Smooth muscle cell (in vitro differentiated cells): Measurements from ENCODE around the gene GLRA3. TPM values are rescaled to one million over a fixed set of nuclear protein-coding genes. Genes with fewer than 3 reads are reported as not detected.

Source experiments
- DNase-seq: peaks from one replicate; lab custom pipeline; 2025; ENCODE audit not compliant: unreplicated experiment; lab: John Stamatoyannopoulos, UW
- H2AFZ ChIP-seq: fragments of 200-600 bp; sonication (generic); 2 replicates; pipeline ENCODE4 v1.6.0; 2016; ENCODE audit warnings: antibody characterized with exemption, low read depth, mild to moderate bottlenecking
- H3F3A ChIP-seq: fragments of 200-600 bp; sonication (generic); 2 replicates; pipeline ENCODE4 v1.6.0; 2017; ENCODE audit warnings: antibody characterized with exemption, low read depth
- H3K27ac ChIP-seq: fragments of 200-600 bp; sonication (generic); 2 replicates; pipeline ENCODE4 v1.5.1; 2016; ENCODE audit warnings: low read depth, mild to moderate bottlenecking
- H3K27me3 ChIP-seq: fragments of 200-600 bp; sonication (generic); 2 replicates; pipeline ENCODE4 v1.6.1; 2016; ENCODE audit warnings: low read depth, mild to moderate bottlenecking
- H3K36me3 ChIP-seq: fragments of 200-600 bp; sonication (generic); 2 replicates; pipeline ENCODE4 v1.5.1; 2016; ENCODE audit warnings: low read depth
- H3K4me1 ChIP-seq: fragments of 200-600 bp; sonication (generic); 2 replicates; pipeline ENCODE4 v1.5.1; 2016; ENCODE audit warnings: low read depth
- H3K4me2 ChIP-seq: fragments of 200-600 bp; sonication (generic); 2 replicates; pipeline ENCODE4 v1.6.0; 2016; ENCODE audit warnings: mild to moderate bottlenecking
- H3K4me3 ChIP-seq: fragments of 200-600 bp; sonication (generic); 2 replicates; pipeline ENCODE4 v1.5.1; 2016; ENCODE audit warnings: mild to moderate bottlenecking
- H3K79me2 ChIP-seq: fragments of 200-600 bp; sonication (generic); 2 replicates; pipeline ENCODE4 v1.6.0; 2016; ENCODE audit warnings: low read depth, mild to moderate bottlenecking
- H3K9ac ChIP-seq: fragments of 200-600 bp; sonication (generic); 2 replicates; pipeline ENCODE4 v1.6.0; 2016; ENCODE audit warnings: low read depth
- H3K9me3 ChIP-seq: fragments of 200-600 bp; sonication (generic); replicated peaks from 2 replicates; pipeline ENCODE4 v1.5.1; 2016; ENCODE audit warnings: low read depth
- H4K20me1 ChIP-seq: fragments of 200-600 bp; sonication (generic); 2 replicates; pipeline ENCODE4 v1.6.0; 2016; ENCODE audit warnings: low read depth
- WGBS: methylation state at CpG from one replicate; pipeline ENCODE4 v1.1.7; 2016; ENCODE audit warnings: low lambda C conversion rate; 5-methylcytosine and 5-hydroxymethylcytosine counted together
- polyA plus RNA-seq: library from polyadenylated mRNA; unstranded; fragments of >200 nt; fragmentation: Nextera tagmentation; extraction: Ambion mirVana; gene quantifications from 2 replicates; pipeline ENCODE4 v1.2.1, GENCODE V29; 2016
- total RNA-seq: library from RNA; depleted of rRNA; stranded (reverse); fragments of >200 nt; gene quantifications from 2 replicates; pipeline ENCODE4 v1.2.3, GENCODE V29; 2014
- TF ChIP-seq, protein P1 (sequence below): fragments of 200-600 bp; sonication (generic); IDR thresholded peaks from 2 replicates; pipeline ENCODE4 v1.5.1; 2017; ENCODE audit warnings: borderline replicate concordance, mild to moderate bottlenecking, antibody characterized with exemption; ENCODE audit not compliant: insufficient read depth, poor library complexity, severe bottlenecking

Gene GLRA3
- total and polyA plus RNA-seq, 2 experiments from 2014 or later, result not detected

DNA sequence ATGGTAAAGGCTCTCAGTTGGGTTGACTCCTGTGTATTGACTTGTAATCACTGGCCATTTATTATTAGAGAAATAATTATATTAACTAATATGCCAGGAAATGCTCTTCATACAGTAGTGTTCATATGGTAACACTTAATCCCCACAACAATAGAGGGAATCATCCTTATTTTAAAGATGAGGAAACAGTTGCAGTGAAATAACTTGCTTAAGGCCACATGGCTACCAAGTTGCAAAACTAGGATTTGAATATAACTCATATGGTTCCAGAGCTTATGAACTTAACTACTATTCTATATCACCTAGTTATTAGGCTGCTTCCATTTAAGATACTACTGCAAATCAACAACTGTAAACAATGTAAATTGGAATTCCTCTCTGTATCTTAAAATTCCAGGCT lies 163.2 kb downstream of the GLRA3 start:
- Histone ChIP-seq H2AFZ (no peak overlapping the region), H3K9ac (no peak overlapping the region), H3K27ac (no peak overlapping the region), H3K27me3 (no peaks in the 10 kb centered on the region), H3K4me1 (no peaks in the 10 kb centered on the region), H3K4me3 (no peak overlapping the region), H3K36me3 (no peaks in the 10 kb centered on the region), H3K79me2 (no peaks in the 10 kb centered on the region), H3F3A (no peaks in the 10 kb centered on the region), H3K4me2 (no peak overlapping the region), H4K20me1 (no peaks in the 10 kb centered on the region), H3K9me3 (no peaks in the 10 kb centered on the region)
- TF ChIP-seq, protein P1, sequence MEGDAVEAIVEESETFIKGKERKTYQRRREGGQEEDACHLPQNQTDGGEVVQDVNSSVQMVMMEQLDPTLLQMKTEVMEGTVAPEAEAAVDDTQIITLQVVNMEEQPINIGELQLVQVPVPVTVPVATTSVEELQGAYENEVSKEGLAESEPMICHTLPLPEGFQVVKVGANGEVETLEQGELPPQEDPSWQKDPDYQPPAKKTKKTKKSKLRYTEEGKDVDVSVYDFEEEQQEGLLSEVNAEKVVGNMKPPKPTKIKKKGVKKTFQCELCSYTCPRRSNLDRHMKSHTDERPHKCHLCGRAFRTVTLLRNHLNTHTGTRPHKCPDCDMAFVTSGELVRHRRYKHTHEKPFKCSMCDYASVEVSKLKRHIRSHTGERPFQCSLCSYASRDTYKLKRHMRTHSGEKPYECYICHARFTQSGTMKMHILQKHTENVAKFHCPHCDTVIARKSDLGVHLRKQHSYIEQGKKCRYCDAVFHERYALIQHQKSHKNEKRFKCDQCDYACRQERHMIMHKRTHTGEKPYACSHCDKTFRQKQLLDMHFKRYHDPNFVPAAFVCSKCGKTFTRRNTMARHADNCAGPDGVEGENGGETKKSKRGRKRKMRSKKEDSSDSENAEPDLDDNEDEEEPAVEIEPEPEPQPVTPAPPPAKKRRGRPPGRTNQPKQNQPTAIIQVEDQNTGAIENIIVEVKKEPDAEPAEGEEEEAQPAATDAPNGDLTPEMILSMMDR, result no peak
- no peak for DNase-seq

DNA sequence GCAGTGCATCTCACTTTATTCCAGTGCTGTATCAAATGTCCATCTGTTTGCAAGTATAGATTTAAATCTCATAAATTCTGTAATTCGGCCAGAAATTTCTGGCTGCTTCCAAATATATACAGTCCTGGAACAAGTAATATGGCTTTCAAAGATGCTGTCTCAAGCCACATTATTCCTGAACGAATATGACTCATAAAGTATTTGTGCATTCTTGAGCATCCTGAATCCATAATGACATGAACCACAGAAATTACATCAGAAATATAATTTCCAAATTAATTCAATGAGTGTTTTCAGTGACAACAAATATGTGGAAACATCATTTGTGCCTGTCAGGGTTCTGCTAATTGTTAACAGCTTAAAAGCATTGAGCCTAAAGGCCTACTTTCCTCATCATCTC lies 165.8 kb downstream of the GLRA3 start:
- TF ChIP-seq, protein P1, result no peak
- Histone ChIP-seq H3F3A (no peaks in the 10 kb centered on the region), H3K4me2 (no peak overlapping the region), H3K36me3 (no peaks in the 10 kb centered on the region), H3K27ac (no peak overlapping the region), H3K27me3 (no peaks in the 10 kb centered on the region), H3K9ac (no peak overlapping the region), H3K4me3 (no peak overlapping the region), H2AFZ (no peak overlapping the region), H4K20me1 (no peaks in the 10 kb centered on the region), H3K79me2 (no peaks in the 10 kb centered on the region), H3K9me3 (no peaks in the 10 kb centered on the region), H3K4me1 (no peaks in the 10 kb centered on the region)
- DNase-seq, result no peak
- WGBS, result 84% methylated on average over 2 of the region's 2 CpGs

DNA sequence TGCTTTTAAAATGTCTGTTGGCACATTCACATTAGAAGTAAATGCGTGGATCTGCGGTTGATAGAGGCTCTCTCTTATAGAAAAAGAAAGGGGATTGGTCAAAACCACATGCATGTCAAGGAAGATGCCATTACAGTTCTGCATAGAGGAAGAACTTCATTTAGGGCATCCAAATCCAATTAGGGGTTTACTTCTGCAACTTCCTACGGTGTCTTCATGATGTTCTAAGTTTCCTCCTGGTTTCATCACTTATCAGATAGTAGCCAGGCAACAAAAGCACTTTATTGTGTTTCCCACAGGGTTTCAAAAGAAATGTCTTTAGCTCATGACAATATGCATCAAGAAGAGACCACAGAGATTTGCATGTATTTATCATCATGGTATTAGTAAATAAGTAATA lies 170.8 kb downstream of the GLRA3 start:
- WGBS, result 92% methylated on average over 3 of the region's 3 CpGs

DNA sequence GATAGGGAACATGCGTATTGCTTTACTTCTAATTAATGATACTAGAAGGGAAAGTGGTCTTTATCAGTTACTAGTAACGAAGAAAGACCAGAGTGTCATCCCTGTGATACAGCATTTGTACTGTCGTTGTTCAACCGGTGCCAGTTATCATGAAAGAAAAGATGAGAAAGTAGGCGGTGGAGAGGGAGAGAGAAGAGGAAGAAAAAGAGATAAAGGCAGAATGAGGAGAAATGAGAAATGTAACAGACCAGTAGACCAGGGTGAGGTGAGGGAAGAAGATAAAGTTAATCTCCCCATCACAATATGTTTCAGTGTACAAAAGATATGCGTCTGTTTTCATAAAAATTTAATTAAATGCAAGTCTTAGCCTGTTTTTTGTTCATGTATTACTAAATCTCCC lies 171.6 kb downstream of the GLRA3 start:
- Histone ChIP-seq H3K36me3 (no peaks in the 10 kb centered on the region), H3K4me2 (no peak overlapping the region), H3K79me2 (no peaks in the 10 kb centered on the region), H3K4me1 (no peaks in the 10 kb centered on the region), H3K27me3 (no peaks in the 10 kb centered on the region), H4K20me1 (no peaks in the 10 kb centered on the region), H3K9ac (no peak overlapping the region), H3K27ac (no peak overlapping the region), H2AFZ (peak overlapping the region; percentile 5), H3F3A (no peaks in the 10 kb centered on the region), H3K4me3 (no peak overlapping the region), H3K9me3 (no peaks in the 10 kb centered on the region)
- 82% methylated on average over 6 of the region's 6 CpGs for whole genome bisulfite sequencing
- TF ChIP-seq, protein P1, result no peak
- DNase-seq, result no peak

More for the DNA sequence above, 170.8 kb downstream of the GLRA3 start:
- Histone ChIP-seq H3K9me3 (no peaks in the 10 kb centered on the region), H3K79me2 (no peaks in the 10 kb centered on the region), H3K4me1 (no peaks in the 10 kb centered on the region), H3K27me3 (no peaks in the 10 kb centered on the region), H3K4me3 (no peak overlapping the region), H3K4me2 (no peak overlapping the region), H3K36me3 (no peaks in the 10 kb centered on the region), H2AFZ (no peak overlapping the region), H4K20me1 (no peaks in the 10 kb centered on the region), H3F3A (no peaks in the 10 kb centered on the region), H3K27ac (no peak overlapping the region), H3K9ac (no peak overlapping the region)
- TF ChIP-seq, protein P1, result no peak
- DNase-seq, result no peak
